Measurements from ENCODE around the gene KRTAP1-5. TPM values are rescaled to one million over a fixed set of nuclear protein-coding genes. Genes with fewer than 3 reads are reported as not detected.

Gene KRTAP1-5
- total and polyA plus RNA-seq, 4 donors: not detected

DNA sequence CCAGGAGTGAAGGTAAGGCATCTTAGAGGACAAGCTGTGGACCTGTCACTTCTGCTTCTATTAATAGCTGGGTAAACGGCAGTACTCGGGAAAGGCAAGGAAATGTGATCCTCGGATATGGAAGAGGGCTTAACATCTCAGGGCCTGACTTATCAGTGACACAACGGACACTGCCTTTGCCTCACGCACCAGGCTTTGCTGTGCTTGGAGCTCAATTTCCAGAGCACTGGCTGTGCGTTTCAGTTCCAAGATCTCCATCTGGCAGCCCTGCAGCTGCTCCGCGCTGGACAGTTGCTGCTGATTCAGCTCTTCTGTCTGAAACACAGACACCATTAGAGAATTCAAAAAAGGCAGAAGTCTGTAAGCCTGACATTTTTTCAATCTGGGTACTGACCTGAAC lies 46.4 kb downstream of the KRTAP1-5 start:
- Histone ChIP-seq H3K9me3 (ENCODE audit: control insufficient read depth in 4 of 4, low read length in 3 of 4) (no peaks in the 10 kb centered on the region), H3K27ac (ENCODE audit: low read depth in 1 of 2, low read length in 2 of 2) (no peak overlapping the region), H3K4me3 (ENCODE audit: low read depth in 1 of 3, low read length in 3 of 3) (no peak overlapping the region), H3K27me3 (ENCODE audit: control insufficient read depth in 4 of 4, insufficient read depth in 4 of 4, low read length in 3 of 4) (peaks cover 0 to 8% (median 0%) of the 10 kb centered on the region in 4 donors), H3K36me3 (ENCODE audit: control insufficient read depth in 4 of 4, insufficient read depth in 3 of 4, low read depth in 1 of 4, low read length in 3 of 4) (no peaks in the 10 kb centered on the region), H3K9ac (ENCODE audit: low read depth in 1 of 2, low read length in 2 of 2) (no peak overlapping the region), H3K4me1 (ENCODE audit: control insufficient read depth in 4 of 4, insufficient read depth in 4 of 4, low read length in 3 of 4) (no peaks in the 10 kb centered on the region)
- WGBS: 45% methylated on average over 8 of the region's 8 CpGs
- TF ChIP-seq, protein P1, sequence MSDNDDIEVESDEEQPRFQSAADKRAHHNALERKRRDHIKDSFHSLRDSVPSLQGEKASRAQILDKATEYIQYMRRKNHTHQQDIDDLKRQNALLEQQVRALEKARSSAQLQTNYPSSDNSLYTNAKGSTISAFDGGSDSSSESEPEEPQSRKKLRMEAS (IDR thresholded peaks at IDR 0.05): no peak
- TF ChIP-seq FOXA2 (IDR thresholded peaks at IDR 0.05) (no peak), RAD21 (IDR thresholded peaks at IDR 0.05) (no peak), EGR1 (IDR thresholded peaks at IDR 0.05; ENCODE audit: low read depth in 2 of 2) (no peak), TAF1 (conservative IDR thresholded peaks at IDR 0.05) (no peak), RXRA (IDR thresholded peaks at IDR 0.05) (no peak), JUND (IDR thresholded peaks at IDR 0.05) (no peak), HNF4G (IDR thresholded peaks at IDR 0.05) (no peak), HNF4A (conservative IDR thresholded peaks at IDR 0.05) (no peak), YY1 (IDR thresholded peaks at IDR 0.05) (no peak), SP1 (IDR thresholded peaks at IDR 0.05) (no peak), NR2F2 (IDR thresholded peaks at IDR 0.05) (no peak), FOXA1 (IDR thresholded peaks at IDR 0.05) (no peak), GABPA (IDR thresholded peaks at IDR 0.05 in 1 of 2, conservative IDR thresholded peaks at IDR 0.05 in 1 of 2) (no peak)
- TF ChIP-seq, protein P2, sequence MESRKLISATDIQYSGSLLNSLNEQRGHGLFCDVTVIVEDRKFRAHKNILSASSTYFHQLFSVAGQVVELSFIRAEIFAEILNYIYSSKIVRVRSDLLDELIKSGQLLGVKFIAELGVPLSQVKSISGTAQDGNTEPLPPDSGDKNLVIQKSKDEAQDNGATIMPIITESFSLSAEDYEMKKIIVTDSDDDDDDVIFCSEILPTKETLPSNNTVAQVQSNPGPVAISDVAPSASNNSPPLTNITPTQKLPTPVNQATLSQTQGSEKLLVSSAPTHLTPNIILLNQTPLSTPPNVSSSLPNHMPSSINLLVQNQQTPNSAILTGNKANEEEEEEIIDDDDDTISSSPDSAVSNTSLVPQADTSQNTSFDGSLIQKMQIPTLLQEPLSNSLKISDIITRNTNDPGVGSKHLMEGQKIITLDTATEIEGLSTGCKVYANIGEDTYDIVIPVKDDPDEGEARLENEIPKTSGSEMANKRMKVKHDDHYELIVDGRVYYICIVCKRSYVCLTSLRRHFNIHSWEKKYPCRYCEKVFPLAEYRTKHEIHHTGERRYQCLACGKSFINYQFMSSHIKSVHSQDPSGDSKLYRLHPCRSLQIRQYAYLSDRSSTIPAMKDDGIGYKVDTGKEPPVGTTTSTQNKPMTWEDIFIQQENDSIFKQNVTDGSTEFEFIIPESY (IDR thresholded peaks at IDR 0.05): no peak
- TF ChIP-seq, protein P3, sequence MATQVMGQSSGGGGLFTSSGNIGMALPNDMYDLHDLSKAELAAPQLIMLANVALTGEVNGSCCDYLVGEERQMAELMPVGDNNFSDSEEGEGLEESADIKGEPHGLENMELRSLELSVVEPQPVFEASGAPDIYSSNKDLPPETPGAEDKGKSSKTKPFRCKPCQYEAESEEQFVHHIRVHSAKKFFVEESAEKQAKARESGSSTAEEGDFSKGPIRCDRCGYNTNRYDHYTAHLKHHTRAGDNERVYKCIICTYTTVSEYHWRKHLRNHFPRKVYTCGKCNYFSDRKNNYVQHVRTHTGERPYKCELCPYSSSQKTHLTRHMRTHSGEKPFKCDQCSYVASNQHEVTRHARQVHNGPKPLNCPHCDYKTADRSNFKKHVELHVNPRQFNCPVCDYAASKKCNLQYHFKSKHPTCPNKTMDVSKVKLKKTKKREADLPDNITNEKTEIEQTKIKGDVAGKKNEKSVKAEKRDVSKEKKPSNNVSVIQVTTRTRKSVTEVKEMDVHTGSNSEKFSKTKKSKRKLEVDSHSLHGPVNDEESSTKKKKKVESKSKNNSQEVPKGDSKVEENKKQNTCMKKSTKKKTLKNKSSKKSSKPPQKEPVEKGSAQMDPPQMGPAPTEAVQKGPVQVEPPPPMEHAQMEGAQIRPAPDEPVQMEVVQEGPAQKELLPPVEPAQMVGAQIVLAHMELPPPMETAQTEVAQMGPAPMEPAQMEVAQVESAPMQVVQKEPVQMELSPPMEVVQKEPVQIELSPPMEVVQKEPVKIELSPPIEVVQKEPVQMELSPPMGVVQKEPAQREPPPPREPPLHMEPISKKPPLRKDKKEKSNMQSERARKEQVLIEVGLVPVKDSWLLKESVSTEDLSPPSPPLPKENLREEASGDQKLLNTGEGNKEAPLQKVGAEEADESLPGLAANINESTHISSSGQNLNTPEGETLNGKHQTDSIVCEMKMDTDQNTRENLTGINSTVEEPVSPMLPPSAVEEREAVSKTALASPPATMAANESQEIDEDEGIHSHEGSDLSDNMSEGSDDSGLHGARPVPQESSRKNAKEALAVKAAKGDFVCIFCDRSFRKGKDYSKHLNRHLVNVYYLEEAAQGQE (IDR thresholded peaks at IDR 0.05): no peak
- TF ChIP-seq, protein P4, sequence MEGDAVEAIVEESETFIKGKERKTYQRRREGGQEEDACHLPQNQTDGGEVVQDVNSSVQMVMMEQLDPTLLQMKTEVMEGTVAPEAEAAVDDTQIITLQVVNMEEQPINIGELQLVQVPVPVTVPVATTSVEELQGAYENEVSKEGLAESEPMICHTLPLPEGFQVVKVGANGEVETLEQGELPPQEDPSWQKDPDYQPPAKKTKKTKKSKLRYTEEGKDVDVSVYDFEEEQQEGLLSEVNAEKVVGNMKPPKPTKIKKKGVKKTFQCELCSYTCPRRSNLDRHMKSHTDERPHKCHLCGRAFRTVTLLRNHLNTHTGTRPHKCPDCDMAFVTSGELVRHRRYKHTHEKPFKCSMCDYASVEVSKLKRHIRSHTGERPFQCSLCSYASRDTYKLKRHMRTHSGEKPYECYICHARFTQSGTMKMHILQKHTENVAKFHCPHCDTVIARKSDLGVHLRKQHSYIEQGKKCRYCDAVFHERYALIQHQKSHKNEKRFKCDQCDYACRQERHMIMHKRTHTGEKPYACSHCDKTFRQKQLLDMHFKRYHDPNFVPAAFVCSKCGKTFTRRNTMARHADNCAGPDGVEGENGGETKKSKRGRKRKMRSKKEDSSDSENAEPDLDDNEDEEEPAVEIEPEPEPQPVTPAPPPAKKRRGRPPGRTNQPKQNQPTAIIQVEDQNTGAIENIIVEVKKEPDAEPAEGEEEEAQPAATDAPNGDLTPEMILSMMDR (IDR thresholded peaks at IDR 0.05; ENCODE audit: low read depth, low read length, missing input control): no peak
- TF ChIP-seq, protein P5, sequence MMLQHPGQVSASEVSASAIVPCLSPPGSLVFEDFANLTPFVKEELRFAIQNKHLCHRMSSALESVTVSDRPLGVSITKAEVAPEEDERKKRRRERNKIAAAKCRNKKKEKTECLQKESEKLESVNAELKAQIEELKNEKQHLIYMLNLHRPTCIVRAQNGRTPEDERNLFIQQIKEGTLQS (IDR thresholded peaks at IDR 0.05): no peak
- DNase-seq (ENCODE audit: low spot score): no peak

Data from liver (tissue), 9 donors.